GM23338 (cell line): ENCODE measurements around the gene TFF1. TPM values are rescaled to one million over a fixed set of nuclear protein-coding genes. Genes with fewer than 3 reads are reported as not detected.
A peak's percentile ranks its signal among the peaks of the same experiment; 100 is the strongest.

ENCODE experiments used
- ATAC-seq: fragments of 200-7000 bp; cut with Tn5 transposase; 3 replicates; pipeline ENCODE4 v1.9.1; 2020
- DNase-seq: peaks from one replicate; pipeline ENCODE4 v3.0.0-alpha.2; 2015; ENCODE audit warnings: low spot score
- H2AFZ ChIP-seq: fragments of 200-600 bp; sonication (generic); 2 replicates; pipeline ENCODE4 v1.8.0; 2016; ENCODE audit warnings: antibody characterized with exemption, mild to moderate bottlenecking, moderate library complexity
- H3F3A ChIP-seq: fragments of 200-600 bp; sonication (generic); replicated peaks from 2 replicates; pipeline ENCODE4 v1.8.0; 2017; ENCODE audit warnings: antibody characterized with exemption, mixed run types, low read depth
- H3K27ac ChIP-seq: fragments of 200-600 bp; sonication (generic); 2 replicates; pipeline ENCODE4 v1.6.1; 2016; ENCODE audit warnings: low read depth
- H3K27me3 ChIP-seq: fragments of 200-600 bp; sonication (generic); 2 replicates; pipeline ENCODE4 v1.8.0; 2016; ENCODE audit warnings: mild to moderate bottlenecking, mixed run types, moderate library complexity; ENCODE audit not compliant: insufficient read depth
- H3K36me3 ChIP-seq: fragments of 200-600 bp; sonication (generic); 2 replicates; pipeline ENCODE4 v1.8.0; 2016; ENCODE audit warnings: mild to moderate bottlenecking; ENCODE audit not compliant: insufficient read depth
- H3K4me1 ChIP-seq: fragments of 200-600 bp; sonication (generic); 2 replicates; pipeline ENCODE4 v1.8.0; 2016; ENCODE audit warnings: mild to moderate bottlenecking, moderate library complexity; ENCODE audit not compliant: insufficient read depth
- H3K4me2 ChIP-seq: fragments of 200-600 bp; sonication (generic); 2 replicates; pipeline ENCODE4 v1.7.1; 2017; ENCODE audit warnings: mixed run types
- H3K4me3 ChIP-seq: fragments of 200-600 bp; sonication (generic); 2 replicates; pipeline ENCODE4 v1.6.1; 2016; ENCODE audit warnings: mixed run types
- H3K79me2 ChIP-seq: fragments of 200-600 bp; sonication (generic); replicated peaks from 2 replicates; pipeline ENCODE4 v1.8.0; 2017; ENCODE audit warnings: mild to moderate bottlenecking; ENCODE audit not compliant: insufficient read depth
- H3K9me2 ChIP-seq: fragments of 200-600 bp; sonication (generic); 2 replicates; pipeline ENCODE4 v1.8.0; 2017; ENCODE audit not compliant: insufficient read depth
- H4K20me1 ChIP-seq: fragments of 200-600 bp; sonication (generic); replicated peaks from 2 replicates; pipeline ENCODE4 v1.8.0; 2017; ENCODE audit warnings: mild to moderate bottlenecking; ENCODE audit not compliant: insufficient read depth
- H3K27ac Mint-ChIP-seq: 2 replicates; pipeline ENCODE4 v1.8.0; 2020; ENCODE audit warnings: inconsistent platforms, mild to moderate bottlenecking, moderate library complexity, mixed read lengths
- H3K27me3 Mint-ChIP-seq: 3 replicates; pipeline ENCODE4 v1.8.0; 2022; ENCODE audit warnings: low read depth, mild to moderate bottlenecking, moderate library complexity, mixed read lengths, inconsistent platforms; ENCODE audit not compliant: insufficient read depth, poor library complexity
- H3K36me3 Mint-ChIP-seq: 3 replicates; pipeline ENCODE4 v1.8.0; 2021; ENCODE audit warnings: low read depth, mild to moderate bottlenecking, inconsistent platforms, moderate library complexity, mixed read lengths
- H3K4me1 Mint-ChIP-seq: 3 replicates; pipeline ENCODE4 v1.8.0; 2020; ENCODE audit warnings: mild to moderate bottlenecking, inconsistent platforms, mixed read lengths
- H3K4me3 Mint-ChIP-seq: 3 replicates; pipeline ENCODE4 v1.8.0; 2021; ENCODE audit warnings: moderate library complexity, mild to moderate bottlenecking, inconsistent platforms, mixed read lengths
- H3K9me3 Mint-ChIP-seq: 3 replicates; pipeline ENCODE4 v1.8.0; 2020; ENCODE audit warnings: moderate library complexity, mild to moderate bottlenecking, inconsistent platforms, mixed read lengths
- EZH2 ChIP-seq: fragments of 200-600 bp; sonication (generic); IDR thresholded peaks from one replicate; pipeline ENCODE4 v1.8.0; 2017; ENCODE audit warnings: antibody characterized with exemption, mild to moderate bottlenecking, low read depth; ENCODE audit not compliant: unreplicated experiment
- EZH2phosphoT487 ChIP-seq: fragments of 200-600 bp; sonication (generic); IDR thresholded peaks from one replicate; pipeline ENCODE4 v1.8.1; 2018; ENCODE audit warnings: antibody characterized with exemption; ENCODE audit not compliant: unreplicated experiment
- NANOG ChIP-seq: IDR thresholded peaks from 2 replicates; pipeline ENCODE4 v1.6.1; 2016; ENCODE audit warnings: antibody characterized with exemption, borderline replicate concordance
- POLR2AphosphoS5 ChIP-seq: IDR thresholded peaks from 2 replicates; pipeline ENCODE4 v1.6.1; 2016; ENCODE audit warnings: antibody characterized with exemption, low read depth
- REST ChIP-seq: IDR thresholded peaks from one replicate; pipeline ENCODE4 v1.6.1; 2018; ENCODE audit warnings: antibody characterized with exemption; ENCODE audit not compliant: unreplicated experiment
- ZNF331 ChIP-seq: fragments of 250-450 bp; sonication (Bioruptor Pico); IDR thresholded peaks from 2 replicates; pipeline ENCODE4 v1.5.0; 2020; ENCODE audit warnings: low read depth, mild to moderate bottlenecking, moderate library complexity
- ZNF462 ChIP-seq: fragments of 250-450 bp; sonication (Bioruptor Pico); IDR thresholded peaks from 2 replicates; pipeline ENCODE4 v1.5.0; 2020; ENCODE audit warnings: mild to moderate bottlenecking, moderate library complexity
- polyA plus RNA-seq: library from polyadenylated mRNA; unstranded; fragments of >200 nt; fragmentation: Nextera tagmentation; extraction: Ambion mirVana; gene quantifications from 2 replicates; pipeline ENCODE4 v1.2.1, GENCODE V29; 2016
- total RNA-seq: library from RNA; depleted of rRNA; stranded (reverse); fragments of >200 nt; shearing (Covaris generic); gene quantifications from 2 replicates; pipeline ENCODE4 v1.2.3, GENCODE V29; 2014

The TFF1 gene
- total and polyA plus RNA-seq, 2 experiments from 2014 or later: not detected

DNA sequence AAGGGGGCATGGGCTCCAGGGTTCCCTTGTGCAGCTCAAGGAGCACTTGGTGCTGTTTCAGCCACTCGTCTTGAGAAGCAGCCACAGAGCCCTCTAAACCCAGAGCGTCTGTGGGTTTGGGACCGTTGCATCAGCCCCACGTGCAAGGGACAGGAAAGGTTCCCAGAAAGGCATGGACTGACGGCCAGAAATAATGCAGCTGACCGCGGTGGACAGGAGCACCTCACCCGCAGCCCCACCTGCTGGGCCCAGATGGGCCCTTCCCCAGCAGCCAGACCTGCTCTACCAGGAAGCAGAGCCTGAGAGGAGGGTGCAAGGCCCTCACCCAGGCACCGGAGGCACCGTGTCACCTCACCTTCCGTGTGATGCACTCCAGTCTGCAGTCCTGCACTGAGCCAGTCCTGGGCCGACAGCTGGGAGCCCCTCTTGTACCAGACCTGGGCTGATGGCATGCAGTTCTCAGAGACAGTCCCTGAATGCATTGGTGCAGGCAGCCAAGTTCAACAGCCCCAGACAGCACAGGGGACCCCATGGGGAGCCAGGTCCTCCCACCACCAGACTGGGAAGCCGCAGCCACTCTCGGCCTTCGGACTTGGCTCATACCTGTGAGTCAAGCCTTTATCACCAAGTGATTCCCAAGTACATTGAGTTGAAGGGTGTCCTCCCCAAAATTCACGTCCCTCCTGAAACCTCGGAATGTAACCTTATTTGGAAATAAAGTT lies 46.3 kb downstream of the TFF1 start:
- ATAC-seq: peak; percentile 14; the same call in 2 of the 3 replicates
- no peak overlapping the region for H3K4me3 ChIP-seq
- H4K20me1 ChIP-seq: no peaks in the 10 kb centered on the region
- Mint-ChIP-seq H3K36me3 (no peaks in the 10 kb centered on the region), H3K27ac (no peak overlapping the region), H3K4me3 (no peak overlapping the region), H3K9me3 (peaks cover 1% of the 10 kb centered on the region; the same call in 1 of the 3 replicates), H3K27me3 (peaks cover 4% of the 10 kb centered on the region), H3K4me1 (peaks cover 28% of the 10 kb centered on the region)
- no peak for DNase-seq
- no peaks in the 10 kb centered on the region; the same call in 1 of the 2 replicates for H3K4me1 ChIP-seq
- no peaks in the 10 kb centered on the region for H3K27me3 ChIP-seq
- no peaks in the 10 kb centered on the region for H3K9me2 ChIP-seq
- H3F3A ChIP-seq: no peaks in the 10 kb centered on the region
- H3K79me2 ChIP-seq: no peaks in the 10 kb centered on the region
- no peak overlapping the region for H3K4me2 ChIP-seq
- H3K27ac ChIP-seq: no peak overlapping the region
- TF ChIP-seq EZH2: no peak
- no peak for TF ChIP-seq ZNF331 (CRISPR knock-in tag)
- TF ChIP-seq POLR2AphosphoS5: no peak
- TF ChIP-seq REST: no peak
- no peak for TF ChIP-seq EZH2phosphoT487
- TF ChIP-seq NANOG: no peak
- TF ChIP-seq ZNF462 (CRISPR knock-in tag): no peak
- no peaks in the 10 kb centered on the region for H3K36me3 ChIP-seq
- H2AFZ ChIP-seq: no peak overlapping the region
